ENCODE data around the gene SHPK. TPM values are rescaled to one million over a fixed set of nuclear protein-coding genes. Genes with fewer than 3 reads are reported as not detected.
"Not testable (repeated sequence)": the region's sequence is repeated elsewhere in the genome, so short reads cannot be mapped to it uniquely, and the experiment has no call there.

SHPK gene
- polyA plus RNA-seq, 10 donors = 4.6 to 10.7 (median 7.3) TPM

GRCh38 chr17:3592216-3592860, 43.7 kb downstream of the SHPK start:
- no peak for DNase-seq

GRCh38 chr17:3590768-3591167, 45.3 kb downstream of the SHPK start:
- DNase-seq = no peak

GRCh38 chr17:3590231-3590630, 45.8 kb downstream of the SHPK start:
- DNase-seq = no peak

GRCh38 chr17:3589784-3590183, 46.3 kb downstream of the SHPK start:
- DNase-seq = no peak

- no peak for DNase-seq
Measured at GRCh38 chr17:3585826-3586225, 50.2 kb downstream of the SHPK start.

GRCh38 chr17:3583456-3583855, 52.6 kb downstream of the SHPK start:
- DNase-seq = no peak

GRCh38 chr17:3582915-3583314, 53.1 kb downstream of the SHPK start:
- no peak for DNase-seq

- not testable (repeated sequence) for DNase-seq
Measured at GRCh38 chr17:3578667-3579066, 57.4 kb downstream of the SHPK start.

GRCh38 chr17:3576970-3577369, 59.1 kb downstream of the SHPK start:
- no peak for DNase-seq

GRCh38 chr17:3575511-3575910, 60.5 kb downstream of the SHPK start:
- DNase-seq = no peak

- DNase-seq = no peak
Measured at GRCh38 chr17:3574231-3574630, 61.8 kb downstream of the SHPK start.

- no peak for DNase-seq
Measured at GRCh38 chr17:3573246-3574100, 62.6 kb downstream of the SHPK start.

GRCh38 chr17:3572231-3572630, 63.8 kb downstream of the SHPK start:
- DNase-seq = no peak

- no peak for DNase-seq
Measured at GRCh38 chr17:3571043-3571900, 64.8 kb downstream of the SHPK start.

GRCh38 chr17:3569534-3570137, 66.4 kb downstream of the SHPK start:
- no peak for DNase-seq

GRCh38 chr17:3566551-3566950, 69.5 kb downstream of the SHPK start:
- no peak for DNase-seq

GRCh38 chr17:3565143-3565542, 70.9 kb downstream of the SHPK start:
- DNase-seq = no peak

- not testable (repeated sequence) for DNase-seq
Measured at GRCh38 chr17:3564241-3564640, 71.8 kb downstream of the SHPK start.

GRCh38 chr17:3559270-3559645, 76.8 kb downstream of the SHPK start:
- DNase-seq = no peak

- DNase-seq = peak in 1 of 3 donors; percentile 52
Measured at GRCh38 chr17:3558603-3559269, 77.3 kb downstream of the SHPK start.
